Breast epithelium (tissue), 3 donors: ENCODE measurements around the gene AK5.

Source experiments
- POLR2AphosphoS5 ChIP-seq, 3 donors: sonication (generic); formaldehyde crosslinking; IDR thresholded peaks; one replicate each; pipeline ENCODE4 v1.6.1; 2017; ENCODE audit warnings: antibody characterized with exemption in 3 of 3
- TF ChIP-seq, protein P1 (sequence below), 3 donors: fragments of 450-650 bp; IDR thresholded peaks; one replicate each; pipeline ENCODE4 v1.5.1; 2016 to 2017; ENCODE audit warnings: antibody characterized with exemption in 3 of 3, mild to moderate bottlenecking in 3 of 3, moderate library complexity in 3 of 3

- TF ChIP-seq, protein P1, sequence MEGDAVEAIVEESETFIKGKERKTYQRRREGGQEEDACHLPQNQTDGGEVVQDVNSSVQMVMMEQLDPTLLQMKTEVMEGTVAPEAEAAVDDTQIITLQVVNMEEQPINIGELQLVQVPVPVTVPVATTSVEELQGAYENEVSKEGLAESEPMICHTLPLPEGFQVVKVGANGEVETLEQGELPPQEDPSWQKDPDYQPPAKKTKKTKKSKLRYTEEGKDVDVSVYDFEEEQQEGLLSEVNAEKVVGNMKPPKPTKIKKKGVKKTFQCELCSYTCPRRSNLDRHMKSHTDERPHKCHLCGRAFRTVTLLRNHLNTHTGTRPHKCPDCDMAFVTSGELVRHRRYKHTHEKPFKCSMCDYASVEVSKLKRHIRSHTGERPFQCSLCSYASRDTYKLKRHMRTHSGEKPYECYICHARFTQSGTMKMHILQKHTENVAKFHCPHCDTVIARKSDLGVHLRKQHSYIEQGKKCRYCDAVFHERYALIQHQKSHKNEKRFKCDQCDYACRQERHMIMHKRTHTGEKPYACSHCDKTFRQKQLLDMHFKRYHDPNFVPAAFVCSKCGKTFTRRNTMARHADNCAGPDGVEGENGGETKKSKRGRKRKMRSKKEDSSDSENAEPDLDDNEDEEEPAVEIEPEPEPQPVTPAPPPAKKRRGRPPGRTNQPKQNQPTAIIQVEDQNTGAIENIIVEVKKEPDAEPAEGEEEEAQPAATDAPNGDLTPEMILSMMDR (IDR thresholded peaks at IDR 0.05), result no peak
- TF ChIP-seq POLR2AphosphoS5 (IDR thresholded peaks at IDR 0.05), result no peak
Measured at GRCh38 chr1:77388661-77389060, 106.8 kb downstream of the AK5 start.
